Stimulated activated CD4-positive, alpha-beta T cell treated with anti-CD3 and anti-CD28 coated beads, Interleukin-1b, Interleukin-23, amount 100 ng/mL, for 24 hours (primary cell): Measurements from ENCODE around the gene TRIM71.

Source experiments
- DNase-seq, 4 experiments: peaks; one replicate each; pipeline ENCODE4 v3.0.0-alpha.2; 2020; ENCODE audit warnings: low read depth in 4 of 4, low spot score in 1 of 4

The TRIM71 gene

GRCh38 chr3:32886911-32887310 is 69.1 kb downstream of the TRIM71 start:
- no peak for DNase-seq

GRCh38 chr3:32888739-32889138 is 70.9 kb downstream of the TRIM71 start:
- no peak for DNase-seq

GRCh38 chr3:32890420-32891276 is 72.9 kb downstream of the TRIM71 start:
- DNase-seq: no peak

- DNase-seq: no peak
Observed at GRCh38 chr3:32891365-32891764, 73.6 kb downstream of the TRIM71 start.

GRCh38 chr3:32892625-32893598 is 75.1 kb downstream of the TRIM71 start:
- no peak for DNase-seq

GRCh38 chr3:32894977-32895376 is 77.2 kb downstream of the TRIM71 start:
- DNase-seq: no peak

- no peak for DNase-seq
Observed at GRCh38 chr3:32895701-32896100, 77.9 kb downstream of the TRIM71 start.

GRCh38 chr3:32896143-32896542 is 78.3 kb downstream of the TRIM71 start:
- no peak for DNase-seq

- DNase-seq: no peak
Observed at GRCh38 chr3:32897001-32897601, 79.3 kb downstream of the TRIM71 start.

- DNase-seq: no peak
Observed at GRCh38 chr3:32897981-32898623, 80.3 kb downstream of the TRIM71 start.

- DNase-seq: no peak
Observed at GRCh38 chr3:32899265-32899664, 81.5 kb downstream of the TRIM71 start.

- DNase-seq: no peak
Observed at GRCh38 chr3:32901005-32901932, 83.5 kb downstream of the TRIM71 start.

GRCh38 chr3:32902887-32903371 is 85.1 kb downstream of the TRIM71 start:
- peak in 2 of 4 experiments; percentile 6 to 44 for DNase-seq

- DNase-seq: no peak
Observed at GRCh38 chr3:32903953-32904352, 86.2 kb downstream of the TRIM71 start.

GRCh38 chr3:32909999-32910398 is 92.2 kb downstream of the TRIM71 start:
- DNase-seq: no peak

- no peak for DNase-seq
Observed at GRCh38 chr3:32910954-32911353, 93.2 kb downstream of the TRIM71 start.

- no peak for DNase-seq
Observed at GRCh38 chr3:32912046-32912445, 94.2 kb downstream of the TRIM71 start.

- no peak for DNase-seq
Observed at GRCh38 chr3:32913790-32914446, 96.1 kb downstream of the TRIM71 start.

GRCh38 chr3:32919920-32920319 is 102.1 kb downstream of the TRIM71 start:
- DNase-seq: no peak
